Activated CD4-positive, alpha-beta T cell treated with anti-CD3 and anti-CD28 coated beads, Interleukin-10, Interleukin-2, amounts not matched to agents 100 ng/mL and 50 ng/mL, durations not matched to agents 16 hours and 8 hours (primary cell): ENCODE data around the gene ZNF33B.
"Not testable (repeated sequence)": the region's sequence is repeated elsewhere in the genome, so short reads cannot be mapped to it uniquely, and the experiment has no call there.

Experiments used
- DNase-seq: peaks from one replicate; pipeline ENCODE4 v3.0.0-alpha.2; 2020

The ZNF33B gene

GRCh38 chr10:42609872-42610271 is 28.5 kb downstream of the ZNF33B start:
- no peak for DNase-seq

- DNase-seq, result no peak
Observed at GRCh38 chr10:42598249-42598873, 40.0 kb downstream of the ZNF33B start.

GRCh38 chr10:42596196-42596595 is 42.2 kb downstream of the ZNF33B start:
- no peak for DNase-seq

- DNase-seq, result no peak
Observed at GRCh38 chr10:42594246-42594650, 44.1 kb downstream of the ZNF33B start.

- DNase-seq, result no peak
Observed at GRCh38 chr10:42593284-42593683, 45.1 kb downstream of the ZNF33B start.

- DNase-seq, result no peak
Observed at GRCh38 chr10:42583828-42584227, 54.5 kb downstream of the ZNF33B start.

- no peak for DNase-seq
Observed at GRCh38 chr10:42578019-42578418, 60.4 kb downstream of the ZNF33B start.

- no peak for DNase-seq
Observed at GRCh38 chr10:42576338-42576737, 62.0 kb downstream of the ZNF33B start.

- no peak for DNase-seq
Observed at GRCh38 chr10:42574336-42574735, 64.0 kb downstream of the ZNF33B start.

- DNase-seq, result no peak
Observed at GRCh38 chr10:42556931-42557330, 81.4 kb downstream of the ZNF33B start.

GRCh38 chr10:42553576-42553975 is 84.8 kb downstream of the ZNF33B start:
- DNase-seq, result not testable (repeated sequence)

GRCh38 chr10:42553064-42553407 is 85.3 kb downstream of the ZNF33B start:
- DNase-seq, result no peak

GRCh38 chr10:42552188-42553063 is 85.9 kb downstream of the ZNF33B start:
- DNase-seq, result peak; percentile 97

- no peak for DNase-seq
Observed at GRCh38 chr10:42551582-42552187, 86.7 kb downstream of the ZNF33B start.

GRCh38 chr10:42549851-42550250 is 88.5 kb downstream of the ZNF33B start:
- DNase-seq, result no peak

- no peak for DNase-seq
Observed at GRCh38 chr10:42548254-42548653, 90.1 kb downstream of the ZNF33B start.

- DNase-seq, result no peak
Observed at GRCh38 chr10:42544945-42545344, 93.4 kb downstream of the ZNF33B start.

GRCh38 chr10:42543840-42544372 is 94.5 kb downstream of the ZNF33B start:
- no peak for DNase-seq
